ENCODE results near the gene AUTS2.

AUTS2 gene

DNA sequence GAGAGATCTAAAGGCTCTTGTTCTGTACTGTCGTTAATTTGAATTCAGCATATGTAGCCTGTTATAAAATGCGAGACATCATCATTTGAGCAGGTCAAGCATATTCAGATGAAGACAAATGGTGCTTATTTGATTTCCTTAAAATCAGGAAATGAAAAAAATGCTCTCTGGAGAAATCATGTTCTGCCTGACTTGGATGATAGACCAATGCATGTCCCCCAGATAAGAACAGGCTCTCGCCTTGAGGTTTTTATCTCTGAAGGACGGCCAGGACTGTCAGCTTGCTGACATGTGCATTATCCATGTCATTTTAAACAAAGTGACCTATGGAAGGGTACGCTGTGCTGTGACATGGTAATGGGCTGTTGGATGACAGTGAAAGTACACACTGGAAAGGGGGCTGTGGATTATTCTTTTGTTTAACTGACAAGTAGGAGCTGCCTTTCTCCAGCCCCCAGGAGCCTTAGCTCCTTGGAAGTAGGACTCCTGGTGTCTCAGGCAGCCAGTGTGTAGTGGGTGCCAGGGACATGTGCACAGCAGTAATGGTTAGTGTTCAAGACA, 838.6 kb downstream of the AUTS2 start:
- no peak for DNase-seq (ENCODE audit: low read depth in 2 of 2, low spot score in 1 of 2)

DNA sequence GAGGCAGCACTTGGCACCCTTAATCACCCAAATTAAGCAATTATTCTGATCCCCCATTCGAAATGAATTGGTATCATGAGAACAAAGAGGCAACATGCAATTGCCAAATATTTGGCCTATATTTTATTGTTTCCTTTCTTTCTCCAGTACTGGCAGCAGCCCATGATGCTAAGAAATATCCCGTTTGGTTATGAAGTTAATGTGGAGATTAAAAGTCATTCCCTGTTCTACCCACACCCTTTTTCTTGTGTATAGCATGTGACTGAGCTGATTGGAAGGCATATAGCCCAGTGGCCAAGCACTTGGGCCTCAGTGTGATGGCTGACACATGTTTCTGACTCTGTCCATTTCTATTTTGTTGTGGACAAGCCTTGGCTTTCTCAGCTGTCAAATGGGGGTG, 841.4 kb downstream of the AUTS2 start:
- no peak for DNase-seq (ENCODE audit: low read depth in 2 of 2, low spot score in 1 of 2)

DNA sequence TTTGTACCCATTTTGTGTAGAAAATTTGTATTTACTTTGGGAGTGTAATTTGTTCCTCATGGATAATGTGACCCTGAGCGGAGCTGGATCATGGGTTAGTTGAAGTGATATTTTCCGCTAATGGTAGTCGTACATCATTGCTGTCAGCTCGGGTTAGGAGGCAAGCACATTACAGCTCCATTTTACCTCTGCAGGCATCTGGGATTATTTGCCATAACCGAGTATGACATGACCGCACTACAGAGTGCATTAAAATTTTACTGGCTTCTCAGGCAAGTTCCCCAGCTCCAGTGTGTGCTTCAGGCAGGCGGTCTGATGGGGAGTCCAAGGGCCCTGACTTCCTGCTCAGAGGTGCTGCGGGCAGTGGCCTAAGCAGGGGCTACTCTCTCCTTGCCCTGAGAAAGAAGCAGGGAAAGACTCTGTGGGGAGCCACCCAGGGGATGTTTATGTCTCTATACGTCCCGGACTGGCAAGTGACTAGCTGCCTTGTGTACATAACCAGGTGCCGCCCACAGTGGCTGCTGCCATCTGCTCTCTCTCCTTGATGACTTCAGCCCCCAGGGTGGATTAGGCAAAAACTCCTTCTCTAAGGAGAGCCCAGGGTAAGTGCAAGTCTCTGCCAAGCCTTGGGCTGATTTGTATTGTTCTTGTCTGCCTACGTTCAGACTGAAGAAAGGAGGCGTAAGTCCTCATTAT, 848.3 kb downstream of the AUTS2 start:
- no peak for DNase-seq (ENCODE audit: low read depth in 2 of 2, low spot score in 1 of 2)

DNA sequence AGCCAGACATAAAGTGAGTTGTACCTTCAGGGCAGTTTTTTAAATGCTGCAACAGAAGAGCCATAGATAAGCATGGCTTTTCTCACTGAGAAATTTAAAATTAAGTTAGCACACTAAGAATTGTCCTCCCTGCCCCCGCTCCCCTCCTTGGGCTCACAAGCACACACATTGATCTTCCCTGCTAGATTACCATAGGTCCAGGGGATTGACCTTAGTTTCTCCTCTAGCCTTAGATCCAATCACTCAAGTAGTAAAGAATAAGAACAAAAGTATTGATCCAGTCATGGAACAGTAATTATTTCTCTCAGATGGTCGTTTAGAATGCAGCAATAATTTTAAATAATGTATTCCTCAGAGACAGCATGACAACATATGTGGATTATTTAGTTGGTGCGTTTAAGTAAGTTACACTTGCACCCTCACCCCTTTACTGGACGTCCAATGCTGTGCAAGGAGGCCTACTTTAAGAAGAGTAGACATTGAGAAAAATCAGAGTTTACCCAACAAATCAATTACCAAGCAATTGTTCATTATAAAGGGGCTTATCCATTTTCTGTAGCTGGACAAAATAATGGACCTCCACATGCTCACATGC, 850.1 kb downstream of the AUTS2 start:
- DNase-seq (ENCODE audit: low read depth in 2 of 2, low spot score in 1 of 2), result no peak

DNA sequence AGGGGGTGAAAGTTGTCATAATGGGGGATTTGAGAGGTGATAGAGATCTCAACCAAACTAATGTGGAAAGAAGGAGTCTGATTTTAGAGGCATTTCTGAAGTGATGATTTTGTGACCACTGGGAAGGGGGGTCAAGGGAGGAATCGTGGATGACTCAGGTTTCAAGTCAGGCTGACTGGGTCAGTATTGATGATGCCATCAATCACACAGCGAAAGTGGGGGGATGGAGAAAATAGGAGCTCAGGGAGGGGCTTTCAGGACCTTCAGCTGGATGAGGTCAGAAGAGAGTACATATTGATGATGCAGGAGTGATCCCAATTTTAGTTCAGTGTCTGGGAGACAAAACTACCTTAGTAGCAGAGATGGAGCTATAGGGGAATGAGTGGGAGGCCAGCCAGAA, 852.5 kb downstream of the AUTS2 start:
- DNase-seq (ENCODE audit: low read depth in 2 of 2, low spot score in 1 of 2), result no peak

DNA sequence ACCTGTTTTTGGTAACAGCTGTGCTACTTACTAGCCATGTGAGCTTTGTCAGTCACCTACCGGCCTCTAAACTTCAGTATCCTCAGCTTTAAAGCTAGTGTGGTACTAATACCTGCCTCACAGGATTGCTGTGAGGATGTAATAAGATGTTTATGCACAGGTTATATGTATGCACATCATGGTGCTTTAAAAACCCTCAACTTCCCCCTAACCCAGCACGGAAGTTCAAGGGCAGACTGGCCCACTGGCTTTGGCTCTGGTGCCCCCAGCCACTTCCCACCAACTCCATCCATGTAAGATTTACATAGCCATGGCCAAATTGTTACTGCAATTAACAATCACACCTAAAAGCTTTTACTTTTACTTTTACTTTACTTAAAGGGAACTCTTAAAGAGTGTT, 857.6 kb downstream of the AUTS2 start:
- no peak for DNase-seq (ENCODE audit: low read depth in 2 of 2, low spot score in 1 of 2)

DNA sequence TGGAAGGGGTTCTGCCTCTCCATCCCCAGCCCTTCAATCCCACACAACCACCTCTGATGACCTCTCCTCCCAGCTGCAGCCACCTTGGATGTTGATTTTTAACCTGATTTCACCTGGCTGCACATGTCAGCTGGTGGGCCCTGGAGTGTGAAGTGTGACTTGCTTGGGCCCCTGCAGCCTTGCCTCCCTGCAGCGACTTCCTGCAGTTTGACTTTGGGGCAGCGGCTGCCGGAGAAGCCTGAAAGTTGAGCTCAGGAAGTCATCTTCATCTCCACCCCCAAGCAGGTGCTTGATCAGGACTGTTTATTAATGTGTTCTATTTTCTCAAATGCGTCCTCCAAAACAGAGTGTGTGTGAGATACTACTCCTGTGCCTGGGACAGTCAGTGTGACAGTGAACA, 858.4 kb downstream of the AUTS2 start:
- DNase-seq (ENCODE audit: low read depth in 2 of 2, low spot score in 1 of 2), result no peak

DNA sequence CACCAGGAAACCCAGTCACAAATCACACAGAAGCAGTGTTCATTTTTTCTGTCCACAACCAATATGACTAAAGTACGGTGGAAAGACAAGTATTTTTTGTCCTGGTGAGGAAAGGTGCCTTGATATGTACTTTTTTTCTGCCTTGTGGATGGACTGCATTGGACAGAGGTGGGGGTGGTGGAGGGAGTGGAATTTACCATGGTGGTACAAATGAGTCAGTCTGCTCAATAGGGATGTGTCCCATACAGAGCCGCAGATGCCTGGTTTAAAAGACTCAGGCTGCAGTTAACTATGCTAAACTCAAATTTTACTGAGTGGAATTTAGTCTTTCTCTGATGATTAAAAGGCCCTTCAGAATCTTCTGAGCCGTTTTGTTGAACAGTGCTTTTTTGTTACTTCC, 859.2 kb downstream of the AUTS2 start:
- no peak for DNase-seq (ENCODE audit: low read depth in 2 of 2, low spot score in 1 of 2)

DNA sequence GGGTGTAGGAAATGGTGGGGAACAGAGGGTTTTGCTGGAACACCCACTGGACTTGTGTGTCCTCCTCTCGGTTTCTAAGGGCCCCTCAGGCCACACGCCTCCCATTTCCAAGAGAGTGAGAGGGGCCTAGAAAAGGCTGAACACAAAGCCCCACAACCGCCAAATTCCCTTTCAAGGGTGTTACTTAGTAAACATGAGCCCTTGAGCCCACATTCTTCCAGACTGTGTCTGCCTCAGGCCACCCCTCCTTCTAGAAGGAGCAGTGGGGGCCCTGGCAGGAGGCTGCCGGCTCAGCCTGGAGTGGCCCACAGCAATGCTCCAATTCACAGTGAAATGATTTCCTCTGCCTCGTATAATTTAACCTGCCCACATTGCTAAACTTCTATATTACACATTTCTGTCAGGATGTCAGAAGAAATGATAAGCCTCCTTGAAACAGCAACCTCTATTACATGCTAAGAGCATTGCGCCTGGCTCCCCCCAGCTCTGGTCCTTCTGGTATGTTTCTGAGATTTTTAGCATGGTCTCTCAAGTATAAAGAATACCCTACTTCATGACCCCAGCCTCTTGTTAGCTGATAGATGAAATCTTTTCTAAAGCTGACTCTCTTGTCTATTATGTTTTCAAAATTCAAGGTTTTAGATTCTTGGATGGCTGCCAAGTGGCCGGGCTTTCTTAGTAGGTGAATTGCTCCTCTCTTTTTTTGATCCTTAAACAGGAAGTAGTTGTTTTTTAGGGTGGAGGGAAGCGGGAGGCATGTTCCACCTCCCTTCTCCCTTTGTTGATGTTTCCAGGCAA, 859.8 kb downstream of the AUTS2 start:
- DNase-seq (ENCODE audit: low read depth in 2 of 2, low spot score in 1 of 2), result no peak

DNA sequence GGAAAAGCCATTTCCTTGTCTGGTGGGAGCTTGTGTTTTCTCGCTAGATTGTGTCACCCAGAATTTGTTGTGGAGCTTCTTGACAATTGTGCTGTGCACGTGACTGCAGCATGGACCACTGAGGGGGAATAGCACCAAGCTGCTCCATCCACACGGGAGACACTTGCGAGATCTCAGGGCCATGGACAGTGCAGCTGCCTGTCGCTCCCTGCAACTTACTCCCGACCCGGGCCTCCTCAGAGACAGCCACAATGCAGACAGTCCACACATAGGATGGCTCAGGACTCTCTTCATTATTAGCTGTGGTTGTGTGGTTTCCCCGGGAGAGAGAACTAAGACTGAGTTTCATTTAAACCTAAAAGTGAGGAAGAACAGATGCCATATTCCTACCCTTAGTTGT, 860.5 kb downstream of the AUTS2 start:
- DNase-seq (ENCODE audit: low read depth in 2 of 2, low spot score in 1 of 2), result no peak

DNA sequence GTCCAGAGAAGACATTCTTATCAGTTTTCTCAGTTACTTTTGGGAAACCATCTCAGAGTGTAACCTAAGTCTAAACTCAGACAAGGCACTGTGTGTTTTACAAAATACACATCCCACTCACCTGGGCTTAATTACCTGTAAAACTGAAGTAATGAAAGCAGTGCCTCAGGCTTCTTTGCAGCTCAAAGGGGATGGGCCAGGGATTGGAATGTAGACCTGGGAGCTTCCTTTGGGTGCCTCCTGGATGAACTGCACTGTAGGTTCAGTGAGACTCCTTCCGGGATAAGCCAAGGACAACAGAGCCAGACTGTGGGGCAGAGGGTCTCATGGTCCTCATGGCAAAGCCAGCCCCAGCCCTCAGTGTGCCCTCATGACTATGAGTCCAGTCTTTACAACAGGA, 861.3 kb downstream of the AUTS2 start:
- no peak for DNase-seq (ENCODE audit: low read depth in 2 of 2, low spot score in 1 of 2)

DNA sequence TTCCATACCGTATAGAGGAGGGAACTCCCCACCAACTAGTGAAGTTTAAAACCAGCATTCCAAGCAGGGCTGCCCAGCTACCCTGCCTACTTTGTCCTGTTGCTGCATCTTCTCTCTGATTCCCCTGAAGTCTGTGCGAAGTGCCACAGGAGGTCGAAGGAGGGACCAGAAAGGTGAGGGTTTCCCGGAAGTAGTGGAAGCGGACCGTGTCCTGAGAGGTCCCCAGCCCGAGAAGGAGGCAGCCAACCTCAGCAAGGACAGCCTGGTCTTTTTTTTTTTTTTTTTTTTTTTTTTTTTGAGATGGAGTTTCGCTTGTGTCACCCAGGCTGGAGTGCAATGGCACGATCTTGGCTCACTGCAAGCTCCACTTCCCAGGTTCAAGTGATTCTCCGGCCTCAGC, 861.8 kb downstream of the AUTS2 start:
- DNase-seq (ENCODE audit: low read depth in 2 of 2, low spot score in 1 of 2), result no peak

DNA sequence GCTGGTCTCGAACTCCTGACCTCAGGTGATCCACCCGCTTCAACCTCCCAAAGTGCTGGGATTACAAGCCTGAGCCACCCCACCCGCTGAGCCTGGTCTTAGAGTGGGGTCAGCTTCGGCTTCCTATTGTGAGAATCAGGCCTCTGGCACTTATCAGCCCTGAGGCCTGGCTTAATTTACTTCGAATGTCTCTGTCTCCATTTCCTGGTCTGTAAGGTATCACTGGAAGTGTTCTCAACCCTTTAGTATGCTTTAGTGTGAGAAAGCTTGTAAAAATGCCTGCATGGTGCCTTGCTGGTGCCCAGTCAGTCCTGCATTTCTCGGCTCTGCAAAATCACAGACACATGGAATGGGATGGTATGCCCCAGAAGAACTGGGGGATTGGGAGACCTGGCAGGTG, 862.3 kb downstream of the AUTS2 start:
- no peak for DNase-seq (ENCODE audit: low read depth in 2 of 2, low spot score in 1 of 2)

DNA sequence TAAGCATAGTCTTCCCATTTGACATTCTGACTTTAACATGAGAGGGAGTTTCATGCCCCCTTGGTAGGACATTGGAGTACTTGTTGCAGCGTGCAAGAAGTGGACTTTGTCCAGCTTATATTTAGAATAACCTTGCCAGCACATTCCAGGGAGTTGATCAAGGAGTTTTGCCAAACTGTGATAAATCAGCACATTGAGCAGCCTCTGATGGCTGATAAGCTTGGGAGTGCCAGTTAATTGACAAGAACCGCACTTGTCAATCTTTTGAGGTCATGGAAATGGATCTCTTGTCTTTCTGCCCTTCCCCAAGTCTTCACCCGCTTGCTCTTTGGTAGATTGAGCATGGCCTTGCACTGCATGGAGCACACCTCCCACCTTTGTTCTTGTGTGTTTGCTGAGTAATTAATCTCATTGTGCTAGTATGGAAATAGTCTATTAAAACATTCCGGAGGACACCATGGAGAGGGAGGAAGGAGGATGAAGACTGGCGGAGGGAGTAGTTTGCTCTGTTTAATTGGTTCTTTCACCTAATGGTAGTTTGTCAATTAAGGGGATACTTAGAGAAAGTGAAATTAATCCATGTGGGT, 865.2 kb downstream of the AUTS2 start:
- no peak for DNase-seq (ENCODE audit: low read depth in 2 of 2, low spot score in 1 of 2)

DNA sequence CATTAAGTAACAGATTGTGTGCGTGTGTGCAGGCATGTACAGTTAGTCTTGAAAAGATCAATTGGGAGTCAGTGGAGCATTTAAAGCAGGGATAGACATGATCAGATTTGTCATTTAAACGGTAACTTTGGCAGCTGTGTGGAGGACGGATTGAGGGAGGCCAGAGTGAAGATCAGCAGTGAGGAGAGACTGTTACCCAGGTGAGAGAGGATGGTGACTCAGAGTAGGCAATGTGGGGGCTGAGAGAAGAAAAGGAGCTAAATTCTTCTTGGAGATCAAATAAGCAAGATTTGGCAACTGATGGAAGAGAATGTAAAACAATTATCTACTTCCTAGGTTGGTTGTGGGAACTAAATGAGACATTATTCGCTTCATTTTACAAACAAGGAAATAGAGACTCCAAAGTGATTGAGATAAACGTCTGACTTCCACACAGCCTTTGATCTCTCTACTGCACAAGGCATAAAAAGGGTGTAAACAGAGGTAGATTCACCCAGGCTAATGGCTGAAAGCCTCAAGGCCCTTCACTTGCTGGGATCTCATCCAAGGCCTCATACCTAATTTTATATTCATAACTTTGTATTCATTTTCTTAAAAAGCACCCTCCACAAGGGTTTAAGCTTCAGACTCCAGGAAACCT, 868.6 kb downstream of the AUTS2 start:
- no peak for DNase-seq (ENCODE audit: low read depth in 2 of 2, low spot score in 1 of 2)

DNA sequence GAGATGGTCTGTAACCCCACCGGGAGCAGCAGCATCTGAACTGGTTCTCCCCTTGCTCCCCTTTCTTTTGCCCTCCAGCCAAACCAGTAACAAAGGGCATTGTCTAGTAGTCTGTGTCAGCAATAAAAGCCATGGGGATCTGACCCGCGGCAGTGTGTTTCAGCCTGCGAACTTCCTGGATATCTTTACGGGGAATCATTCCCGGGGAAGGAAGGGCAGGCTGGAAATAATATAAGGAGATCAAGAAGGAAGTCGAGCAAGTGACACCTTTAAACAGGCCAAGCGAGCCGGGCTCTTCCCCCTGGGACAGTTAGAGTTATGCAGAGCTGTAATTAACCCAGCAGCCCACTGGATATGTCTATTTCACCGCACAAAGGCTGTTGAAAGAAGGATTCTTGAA, 872.5 kb downstream of the AUTS2 start:
- DNase-seq (ENCODE audit: low read depth in 2 of 2, low spot score in 1 of 2), result no peak

DNA sequence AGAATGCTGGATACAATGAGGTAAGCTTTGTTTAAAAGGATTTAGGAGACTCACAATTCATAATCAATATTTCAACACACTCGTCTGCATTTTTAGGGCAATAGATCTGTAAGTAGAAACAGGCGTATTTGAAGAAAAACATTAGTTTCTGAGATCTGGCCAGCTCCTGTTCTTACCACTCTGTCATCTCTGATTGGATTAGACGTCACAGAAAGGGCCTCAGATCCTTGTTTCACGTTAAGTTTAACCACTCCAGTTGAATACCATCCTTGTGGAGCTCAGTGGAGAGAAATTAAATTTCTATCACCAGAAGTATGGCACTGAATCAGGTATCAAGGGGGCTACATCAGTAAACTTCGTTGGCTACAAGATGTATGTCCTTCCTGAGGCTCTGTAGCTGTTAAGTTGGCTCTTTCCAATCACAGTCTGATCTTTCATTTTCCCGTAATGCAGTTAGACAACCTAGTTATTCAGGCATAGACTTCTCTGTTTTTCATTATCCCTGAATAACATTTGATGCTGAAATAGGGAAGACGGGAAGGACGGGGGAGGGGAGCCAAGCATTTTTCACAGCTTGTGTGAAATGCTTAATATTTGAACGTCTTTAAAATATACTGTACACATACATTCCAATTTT, 874.4 kb downstream of the AUTS2 start:
- no peak for DNase-seq (ENCODE audit: low read depth in 2 of 2, low spot score in 1 of 2)

DNA sequence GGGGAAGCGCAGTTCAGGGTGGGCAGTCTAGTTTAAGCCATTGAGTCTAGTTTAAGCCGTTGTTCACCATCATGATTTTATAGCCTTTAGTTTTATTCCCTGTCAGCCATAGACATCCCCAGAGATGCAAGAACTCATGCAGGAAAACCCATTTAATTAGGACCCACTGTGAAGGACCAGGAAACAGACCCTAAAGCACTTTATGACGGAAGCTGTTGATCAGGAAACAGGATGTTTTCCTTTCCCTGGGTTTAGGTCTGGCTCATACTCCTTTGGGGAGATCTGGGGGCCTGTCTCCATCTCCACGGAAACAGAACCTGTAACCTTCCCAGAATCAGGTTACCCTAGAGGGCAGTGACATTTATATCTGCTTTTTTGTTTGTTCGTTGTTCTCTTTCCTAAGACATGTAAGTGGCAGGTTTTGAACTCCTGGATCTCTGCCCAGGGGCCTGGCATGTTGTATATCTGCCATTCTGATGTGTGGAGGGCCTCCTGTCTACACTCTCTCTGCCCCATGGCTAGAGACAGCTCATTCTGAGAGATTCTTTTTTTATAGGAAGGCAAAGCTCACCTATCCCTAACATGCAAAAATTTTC, 876.5 kb downstream of the AUTS2 start:
- no peak for DNase-seq (ENCODE audit: low read depth in 2 of 2, low spot score in 1 of 2)

DNA sequence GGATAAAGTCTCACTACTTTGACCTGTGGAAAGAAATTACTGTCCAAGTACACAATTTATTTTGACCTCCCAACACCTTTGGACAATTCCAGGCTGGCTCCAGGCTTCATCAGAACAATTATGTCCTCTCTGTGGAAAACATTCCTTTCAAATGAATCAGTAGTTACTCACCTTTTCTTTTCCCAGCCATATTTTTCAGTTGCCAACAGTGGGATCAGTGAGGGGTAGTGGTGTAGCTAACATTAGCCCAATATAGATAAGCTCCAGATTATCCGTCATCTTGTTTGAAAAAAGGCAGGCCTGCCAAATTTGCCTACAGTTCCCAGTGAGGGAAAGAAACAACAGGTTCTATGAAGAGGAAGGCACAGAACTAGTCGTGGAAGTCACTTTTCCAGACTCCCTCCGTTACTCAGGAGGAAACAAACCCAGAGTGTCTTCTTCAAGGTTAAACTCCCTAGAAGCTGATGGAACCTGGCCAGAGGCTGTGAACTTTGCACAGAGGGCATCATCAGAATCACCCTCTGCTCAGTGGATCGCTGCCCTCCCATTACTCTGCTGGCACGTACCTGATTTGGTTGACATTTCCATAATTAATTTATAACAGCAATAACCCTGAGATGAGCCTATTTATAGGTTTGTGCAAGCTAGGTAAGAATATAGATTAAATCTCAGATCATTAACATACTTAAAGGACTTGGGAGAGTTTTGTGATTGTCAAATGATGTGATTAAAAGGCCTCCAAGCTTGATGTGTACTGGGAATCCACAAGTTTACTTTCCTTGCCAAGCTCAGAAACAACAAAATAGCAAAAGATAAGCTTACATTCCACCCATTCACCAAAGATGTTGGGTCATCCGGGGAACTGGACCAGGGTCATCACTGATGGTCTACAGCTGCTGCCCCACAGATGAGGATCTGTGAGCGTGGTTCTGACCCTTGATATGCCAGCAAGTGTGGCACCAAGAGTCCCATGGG, 879.0 kb downstream of the AUTS2 start:
- DNase-seq (ENCODE audit: low read depth in 2 of 2, low spot score in 1 of 2), result no peak

All from stimulated activated CD8-positive, alpha-beta memory T cell treated with anti-CD3 and anti-CD28 coated beads, Interleukin-4, amount 100 ng/mL, for 1 hour (primary cell).